DND-41 (cell line): Measurements from ENCODE around the gene PLEKHO1.
"Not testable (repeated sequence)": the region's sequence is repeated elsewhere in the genome, so short reads cannot be mapped to it uniquely, and the experiment has no call there.

ENCODE experiments used
- CTCF ChIP-seq: IDR thresholded peaks from 2 replicates; pipeline ENCODE4 v1.5.1; 2012; ENCODE audit warnings: borderline replicate concordance, low read length, moderate library complexity, mild to moderate bottlenecking; ENCODE audit not compliant: poor library complexity, severe bottlenecking; ENCODE audit errors: extremely low read depth
- EZH2 ChIP-seq: IDR thresholded peaks from 3 replicates; pipeline ENCODE4 v1.6.1; 2012; ENCODE audit warnings: borderline replicate concordance, low read depth, mild to moderate bottlenecking, moderate library complexity, low read length, inconsistent platforms; ENCODE audit not compliant: severe bottlenecking

GRCh38 chr1:150186438-150186788 lies 36.7 kb downstream of the PLEKHO1 start:
- TF ChIP-seq CTCF, EZH2: not testable (repeated sequence)
